ENCODE results near the gene PLCH1. TPM values are rescaled to one million over a fixed set of nuclear protein-coding genes. Genes with fewer than 3 reads are reported as not detected.

The PLCH1 gene
- total and polyA plus RNA-seq, 2 of the 8 experiments (the other 6 are each of a cell fraction or from before 2014, with no cell fraction given) = 5.8 to 17.2 TPM

- TF ChIP-seq KDM4A (IDR thresholded peaks at IDR 0.05; ENCODE audit: low read depth, low read length, severe bottlenecking) = no peak
- TF ChIP-seq CREB1 (IDR thresholded peaks at IDR 0.05) = no peak
- TF ChIP-seq RXRA (IDR thresholded peaks at IDR 0.05; ENCODE audit: insufficient read depth, low read depth, low read length) = no peak
These were observed 194.5 kb downstream of the PLCH1 start (continued) for GRCh38 chr3:155550391-155550790.

Measured in H1 (cell line).